Endometrial microvascular endothelial cells (primary cell): ENCODE data around the gene LNPK. TPM values are rescaled to one million over a fixed set of nuclear protein-coding genes. Genes with fewer than 3 reads are reported as not detected.
"Not testable (repeated sequence)": the region's sequence is repeated elsewhere in the genome, so short reads cannot be mapped to it uniquely, and the experiment has no call there.

Source experiments
- in situ Hi-C: cut with HindIII; loops from 2 replicates; pipeline ENCODE4 v1.10.0; 2017; ENCODE audit warnings: low sequenced_read_pairs, low pct_unique_long_range_greater_than_20kb; ENCODE audit errors: inconsistent ontology term
- total RNA-seq: library from RNA; depleted of rRNA; stranded (reverse); fragments of >200 nt; gene quantifications from one replicate; pipeline ENCODE4 v1.2.3, GENCODE V29; 2015; ENCODE audit errors: inconsistent ontology term

LNPK gene
- total RNA-seq, 1 donor from 2014 or later: 6.1 TPM

DNA sequence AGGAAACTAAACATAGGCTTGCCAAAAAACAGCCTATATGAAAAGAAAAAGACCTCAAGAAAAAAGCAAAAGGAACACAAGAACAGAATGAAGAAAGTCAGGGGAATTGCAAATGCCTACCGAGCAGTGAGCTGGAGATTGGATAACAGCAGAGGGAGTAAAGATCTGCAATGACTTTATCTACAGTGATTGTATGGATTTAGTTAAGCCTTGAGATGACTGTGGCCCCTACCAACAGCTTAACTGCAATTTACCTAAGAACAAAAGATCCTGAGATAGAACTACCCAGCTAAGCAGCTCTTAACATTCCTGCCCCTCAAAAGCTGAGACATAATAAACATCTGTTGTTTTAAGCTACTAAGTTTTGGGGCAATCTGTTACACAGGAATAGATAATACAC is 20.5 kb downstream of the LNPK start:
- in situ Hi-C loops: no loop called here

- in situ Hi-C loops: no loop called here
These were observed 25.5 kb downstream of the LNPK start for GRCh38 chr2:175976391-175977157.

DNA sequence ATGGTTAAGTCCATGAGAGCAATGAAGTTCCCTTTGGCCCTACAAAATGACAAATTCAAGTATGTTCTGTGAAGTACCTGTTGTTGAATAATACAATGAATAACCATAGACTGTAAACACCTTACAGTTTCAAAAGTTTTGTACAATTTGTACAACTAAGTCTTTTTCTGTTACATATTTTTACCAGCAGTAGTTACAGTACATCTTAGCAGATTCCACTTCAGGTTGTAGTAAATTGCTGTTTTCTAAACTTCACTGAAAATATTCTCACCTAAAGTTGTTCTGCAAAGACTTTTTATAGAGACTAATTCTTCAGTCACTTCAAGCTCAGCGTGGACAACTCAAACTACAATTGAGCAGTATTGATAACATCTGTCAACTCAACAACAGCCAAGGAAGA is 28.7 kb downstream of the LNPK start:
- in situ Hi-C loops: no loop called here

- in situ Hi-C loops: no loop called here
These were observed 35.2 kb downstream of the LNPK start for GRCh38 chr2:175966839-175967238.

- in situ Hi-C loops: no loop called here
These were observed 36.3 kb downstream of the LNPK start for GRCh38 chr2:175965773-175966172.

- in situ Hi-C loops: no loop called here
These were observed 37.9 kb downstream of the LNPK start for GRCh38 chr2:175964195-175964594.

- in situ Hi-C loops: not testable (repeated sequence)
These were observed 38.9 kb downstream of the LNPK start for GRCh38 chr2:175963171-175963570.

DNA sequence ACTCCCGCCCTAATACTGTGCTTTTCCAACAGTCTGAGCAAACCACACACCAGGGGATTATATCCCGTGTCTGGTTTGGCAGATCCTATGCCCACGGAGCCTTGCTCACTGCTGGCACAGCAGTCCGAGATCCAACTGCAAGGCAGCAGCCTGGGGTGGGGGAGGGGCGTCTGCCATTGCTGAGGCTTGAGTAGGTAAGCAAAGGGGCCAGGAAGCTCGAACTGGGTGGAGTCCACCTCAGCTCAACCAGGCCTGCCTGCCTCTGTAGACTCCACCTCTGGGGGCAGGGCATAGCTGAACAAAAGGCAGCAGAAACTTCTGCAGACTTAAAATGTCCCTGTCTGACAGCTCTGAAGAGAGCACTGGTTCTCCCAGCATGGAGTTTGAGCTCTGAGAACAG is 44.2 kb downstream of the LNPK start:
- in situ Hi-C loops: no loop called here

DNA sequence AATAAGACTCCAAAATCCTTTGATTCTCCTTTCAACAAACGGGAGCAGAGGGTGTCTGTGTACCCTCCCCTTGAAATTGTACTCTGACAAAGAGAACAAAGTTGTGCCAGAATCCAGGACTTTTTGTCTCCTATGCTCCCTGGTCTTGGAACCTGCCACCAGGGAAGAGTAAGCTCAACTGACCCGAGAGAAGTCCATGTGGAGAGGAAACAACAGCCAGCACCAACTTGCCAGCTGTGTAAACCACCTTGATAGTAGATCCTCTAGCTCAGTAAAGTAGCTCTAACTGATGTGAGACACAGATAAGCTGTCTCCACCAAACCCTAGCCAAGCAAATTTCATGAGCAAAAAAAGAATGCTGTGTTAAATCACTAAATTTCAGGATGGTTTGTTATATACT is 46.9 kb downstream of the LNPK start:
- in situ Hi-C loops: no loop called here

DNA sequence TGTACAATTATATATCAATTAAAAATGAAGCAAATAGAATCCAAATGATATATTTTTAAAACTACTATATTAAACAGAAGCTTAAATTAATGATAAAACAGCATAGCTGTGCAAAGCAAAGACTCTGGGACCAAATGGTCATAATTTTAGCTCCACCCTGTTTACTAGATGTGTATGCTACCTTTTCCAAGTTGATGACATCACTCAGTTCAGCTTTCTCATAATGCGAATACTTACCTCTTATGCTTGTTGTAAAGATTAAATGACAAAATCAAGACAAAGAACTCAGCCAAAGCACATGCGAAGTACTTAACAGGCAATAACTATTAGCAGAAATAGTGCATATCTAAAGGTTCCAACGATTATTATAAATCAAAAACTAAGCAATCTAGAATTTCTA is 51.6 kb downstream of the LNPK start:
- in situ Hi-C loops: no loop called here

- in situ Hi-C loops: no loop called here
These were observed 53.9 kb downstream of the LNPK start for GRCh38 chr2:175948191-175948590.

GRCh38 chr2:175947073-175947472 is 55.0 kb downstream of the LNPK start:
- in situ Hi-C loops: no loop called here

- in situ Hi-C loops: no loop called here
These were observed 60.4 kb downstream of the LNPK start for GRCh38 chr2:175941699-175942098.

DNA sequence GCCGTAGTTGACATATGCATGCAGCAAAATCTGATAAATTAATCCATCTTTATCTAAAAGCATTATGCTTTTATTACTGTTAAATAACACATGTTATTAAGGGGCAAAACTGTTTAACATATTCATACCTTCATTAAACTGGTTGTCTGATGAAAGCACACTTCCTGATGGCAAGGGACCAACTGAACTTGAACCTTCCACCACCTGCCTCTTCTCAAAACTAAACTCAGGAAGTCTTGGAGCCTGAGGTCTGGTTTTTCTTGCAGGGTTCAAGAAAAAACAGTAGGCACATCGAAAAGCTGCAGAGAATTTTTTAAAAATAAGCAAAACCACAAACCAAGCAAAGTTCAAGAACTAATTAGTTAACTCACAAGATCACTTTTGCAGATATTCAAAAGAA is 64.9 kb downstream of the LNPK start:
- in situ Hi-C loops: no loop called here

DNA sequence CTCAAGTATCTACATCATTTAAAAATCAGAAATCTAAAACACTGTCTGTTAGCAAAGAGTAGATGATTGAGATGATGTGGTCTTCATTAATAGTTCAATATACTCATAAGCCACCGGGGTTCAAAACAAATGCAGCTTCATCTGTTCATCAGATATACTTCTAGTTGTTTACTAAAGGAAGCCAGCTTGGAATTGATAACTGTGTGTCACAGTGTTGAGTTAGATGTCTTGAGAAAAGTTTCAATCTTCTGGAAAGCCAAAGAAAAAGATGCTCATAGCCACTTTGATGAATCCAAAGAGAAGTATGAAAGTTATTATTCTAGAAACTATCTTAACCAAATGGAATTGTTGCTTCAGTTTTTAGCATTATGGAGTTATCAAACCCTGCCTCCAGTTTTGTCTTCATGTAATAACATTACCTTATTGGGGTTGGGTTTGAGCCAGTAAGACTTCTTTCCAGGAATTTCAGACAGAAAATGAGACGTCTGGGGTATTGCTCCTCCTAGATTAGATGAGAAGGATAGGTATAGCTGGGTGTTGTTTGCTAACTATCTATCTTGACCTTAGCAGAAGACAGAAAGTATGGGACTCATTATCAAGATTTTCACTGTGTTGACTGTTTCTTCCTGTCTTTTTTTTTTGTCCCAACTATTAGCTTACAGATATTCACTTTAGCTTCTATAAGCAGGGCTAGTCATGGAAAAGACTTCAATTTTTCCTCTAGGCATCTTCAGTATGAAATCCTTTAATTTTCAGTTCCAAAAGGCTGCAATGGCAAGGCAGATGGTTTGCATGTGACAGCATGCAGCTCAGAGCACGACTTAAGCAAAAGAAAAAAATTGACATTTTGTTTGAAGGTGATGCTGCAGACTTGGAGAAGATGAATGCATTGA is 66.5 kb downstream of the LNPK start:
- in situ Hi-C loops: no loop called here

GRCh38 chr2:175932675-175933074 is 69.4 kb downstream of the LNPK start:
- in situ Hi-C loops: no loop called here

- in situ Hi-C loops: no loop called here
These were observed 70.3 kb downstream of the LNPK start for GRCh38 chr2:175931805-175932204.

DNA sequence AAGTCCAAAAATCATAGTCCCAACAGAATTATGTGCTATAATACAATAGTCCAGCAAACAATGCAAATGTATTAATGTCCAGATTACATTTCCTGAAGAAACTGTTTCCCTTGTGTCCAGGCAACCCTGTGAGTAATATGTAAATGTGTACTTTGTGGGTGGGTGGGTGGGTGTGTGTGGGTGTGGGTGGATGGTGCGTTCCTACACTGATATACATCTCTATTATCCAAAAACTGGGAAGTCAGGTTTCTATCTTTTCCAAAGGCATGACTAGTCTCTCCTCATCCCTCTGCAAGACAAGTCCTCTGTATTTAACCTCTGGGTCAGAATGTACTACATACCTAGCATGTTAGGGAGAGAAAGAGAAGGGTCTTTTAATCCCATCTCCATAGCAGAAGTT is 71.6 kb downstream of the LNPK start:
- in situ Hi-C loops: no loop called here

GRCh38 chr2:175929850-175930249 is 72.2 kb downstream of the LNPK start:
- in situ Hi-C loops: no loop called here

- in situ Hi-C loops: no loop called here
These were observed 75.8 kb downstream of the LNPK start for GRCh38 chr2:175926272-175926671.
